Fibroblast of peridontal ligament (primary cell): ENCODE data around the gene CACNB4.
"Not testable (repeated sequence)": the region's sequence is repeated elsewhere in the genome, so short reads cannot be mapped to it uniquely, and the experiment has no call there.

Source experiments
- DNase-seq: peaks from one replicate; pipeline ENCODE4 v3.0.0-alpha.2; 2010; ENCODE audit errors: extremely low read depth

CACNB4 gene

GRCh38 chr2:152098496-152099366 lies at the start of gene CACNB4:
CACNB4 (minus strand) TSS chr2:152099044.
- DNase-seq, result no peak

- DNase-seq, result peak; percentile 27
Measured at GRCh38 chr2:152134488-152135280, 35.8 kb upstream of the CACNB4 start.

GRCh38 chr2:152132306-152132705 lies 33.5 kb upstream of the CACNB4 start:
- peak; percentile 10 for DNase-seq

DNA sequence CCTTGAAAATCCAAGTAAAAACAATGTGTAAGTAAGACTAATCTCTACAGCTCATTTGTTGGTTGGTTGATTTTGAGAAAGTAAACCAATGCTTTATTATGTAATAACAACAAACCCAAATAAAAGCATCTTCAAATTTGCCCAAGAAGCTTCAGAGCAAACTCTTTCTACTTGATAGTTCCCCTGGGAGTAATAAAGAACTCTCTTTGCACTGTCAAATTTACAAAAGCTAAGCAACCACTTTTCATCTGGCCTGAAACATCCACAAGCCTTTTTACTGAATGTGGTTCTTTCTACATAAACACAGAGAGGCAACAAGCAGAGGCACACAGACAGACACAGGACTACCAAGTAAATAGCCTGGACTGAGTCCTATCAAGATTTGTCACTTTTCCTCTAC lies 28.8 kb upstream of the CACNB4 start:
- no peak for DNase-seq

DNA sequence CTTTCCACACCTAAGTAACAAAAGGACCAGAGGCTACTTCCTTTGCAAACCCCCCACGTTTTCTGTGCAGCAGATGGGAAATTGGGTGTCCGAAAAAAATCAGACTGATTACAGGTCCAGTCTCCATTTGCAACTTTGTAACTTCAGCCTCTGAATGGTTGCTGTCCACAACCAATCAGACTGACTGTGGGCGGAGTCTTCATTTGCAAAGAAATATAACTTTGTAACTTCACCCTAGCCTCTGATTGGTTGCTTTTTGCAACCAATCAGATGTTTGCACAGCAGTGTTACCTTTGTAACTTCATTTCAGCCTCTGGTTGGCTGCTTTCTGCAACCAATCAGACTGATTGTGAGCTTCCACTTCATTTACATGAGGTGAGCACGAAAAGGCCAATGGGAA lies 27.8 kb upstream of the CACNB4 start:
- no peak for DNase-seq

DNA sequence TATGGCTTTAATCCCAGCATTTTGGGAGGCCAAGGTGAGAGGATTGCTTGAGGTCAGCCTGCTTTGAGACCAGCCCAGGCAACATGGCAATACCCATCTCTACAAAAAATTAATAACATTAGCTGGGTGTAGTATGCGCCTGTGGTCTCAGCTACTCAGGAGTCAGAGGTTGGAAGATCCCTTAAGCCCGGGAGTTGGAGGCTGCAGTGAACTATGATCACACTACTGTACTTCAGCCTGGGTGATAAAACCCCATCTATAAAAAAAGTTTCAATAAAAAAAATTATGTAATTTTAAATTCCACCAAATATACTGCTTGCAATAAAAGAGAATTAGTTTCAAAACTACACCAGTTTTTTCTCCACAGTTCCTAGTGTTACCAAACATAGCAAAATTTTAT lies 23.3 kb upstream of the CACNB4 start:
- DNase-seq, result no peak

DNA sequence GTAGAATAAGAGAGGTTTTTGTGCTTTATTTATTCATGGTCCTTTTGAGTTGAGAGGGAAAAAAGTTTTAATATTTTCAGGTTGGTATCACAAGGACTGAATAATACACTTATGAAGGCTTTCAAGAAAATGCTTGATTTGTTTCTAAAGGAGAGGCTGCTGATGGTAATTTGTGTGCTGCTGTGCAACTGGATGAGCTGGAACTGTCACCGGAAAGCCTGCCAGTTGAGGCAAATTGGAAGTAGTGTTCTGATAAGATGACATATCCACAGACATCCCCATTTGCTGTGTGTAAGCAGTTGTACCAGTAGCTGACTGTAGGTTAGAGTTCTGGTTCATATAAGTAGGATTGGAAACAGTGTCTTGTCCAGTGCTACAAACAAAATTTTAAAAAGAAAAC lies 21.6 kb upstream of the CACNB4 start:
- DNase-seq, result no peak

- no peak for DNase-seq
Measured at GRCh38 chr2:152115952-152116351, 17.1 kb upstream of the CACNB4 start.

DNA sequence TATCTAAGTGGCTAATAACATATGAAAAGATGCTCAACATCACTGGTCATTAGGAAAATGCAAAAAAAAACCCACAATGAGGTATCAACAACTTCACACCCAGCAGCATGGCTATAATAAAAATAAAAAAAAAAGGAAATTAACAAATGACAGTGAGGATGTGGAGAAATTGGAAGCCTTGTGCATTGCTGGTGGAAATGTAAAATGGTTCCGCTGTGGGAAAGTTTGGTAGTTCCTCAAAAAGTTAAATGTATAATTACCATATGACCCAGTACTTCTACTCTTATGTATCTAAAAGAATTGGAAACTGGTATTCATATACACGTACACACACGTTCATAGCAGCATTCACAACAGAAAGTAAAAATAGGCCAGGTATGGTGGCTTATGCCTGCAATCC lies 15.5 kb upstream of the CACNB4 start:
- DNase-seq, result no peak

GRCh38 chr2:152107140-152107539 lies 8.3 kb upstream of the CACNB4 start:
- DNase-seq, result not testable (repeated sequence)

GRCh38 chr2:152106464-152106863 lies 7.6 kb upstream of the CACNB4 start:
- DNase-seq, result no peak

- no peak for DNase-seq
Measured at GRCh38 chr2:152103271-152103670, 4.4 kb upstream of the CACNB4 start.

DNA sequence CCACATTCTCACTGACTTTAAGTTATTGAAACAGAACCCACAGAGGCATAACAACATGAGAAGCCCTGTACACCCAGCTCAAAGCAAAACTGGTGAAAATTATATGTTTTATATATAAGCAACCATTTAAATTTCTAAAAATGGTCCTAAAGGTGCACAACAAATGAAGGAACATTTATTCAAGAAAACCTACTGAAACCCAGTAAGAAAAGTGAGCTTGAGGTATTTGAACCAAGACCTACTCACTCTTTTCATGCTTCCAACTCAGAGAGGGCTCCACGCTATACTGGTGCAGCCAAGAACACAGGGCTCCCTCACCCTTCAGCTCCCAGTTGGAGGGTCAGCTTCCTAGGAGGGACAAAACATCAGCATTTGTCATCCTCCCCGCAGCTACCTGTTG lies 2.1 kb upstream of the CACNB4 start:
- DNase-seq, result no peak

GRCh38 chr2:152099367-152100050 lies 665 bp upstream of the CACNB4 start:
- DNase-seq, result peak; percentile 18

- DNase-seq, result no peak
Measured at GRCh38 chr2:152097801-152098495, 896 bp downstream of the CACNB4 start.

DNA sequence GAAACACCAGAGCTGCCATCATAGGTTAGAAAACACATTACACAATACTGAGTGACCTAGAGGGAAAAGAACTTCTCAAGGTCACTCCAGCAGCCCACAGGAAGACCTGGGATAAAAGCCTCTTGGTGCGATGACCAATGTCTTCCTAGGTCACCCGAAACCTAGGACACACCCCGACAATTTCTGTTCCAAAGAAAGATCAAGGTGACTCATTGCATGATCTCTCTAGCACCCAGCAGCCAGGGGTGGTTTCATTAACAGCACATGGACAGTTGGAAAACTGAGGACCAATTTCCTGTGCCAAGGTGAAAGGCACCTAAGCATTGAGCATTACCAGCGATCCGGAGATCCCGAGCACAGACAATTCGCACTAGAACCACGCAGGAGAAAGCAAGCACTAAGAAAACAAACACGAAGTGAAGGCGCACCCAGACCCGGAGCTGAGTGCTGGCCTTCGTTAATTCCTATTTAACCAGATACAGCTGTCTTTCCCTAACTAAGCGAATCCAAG lies 1.5 kb downstream of the CACNB4 start:
- peak; percentile 53 for DNase-seq

DNA sequence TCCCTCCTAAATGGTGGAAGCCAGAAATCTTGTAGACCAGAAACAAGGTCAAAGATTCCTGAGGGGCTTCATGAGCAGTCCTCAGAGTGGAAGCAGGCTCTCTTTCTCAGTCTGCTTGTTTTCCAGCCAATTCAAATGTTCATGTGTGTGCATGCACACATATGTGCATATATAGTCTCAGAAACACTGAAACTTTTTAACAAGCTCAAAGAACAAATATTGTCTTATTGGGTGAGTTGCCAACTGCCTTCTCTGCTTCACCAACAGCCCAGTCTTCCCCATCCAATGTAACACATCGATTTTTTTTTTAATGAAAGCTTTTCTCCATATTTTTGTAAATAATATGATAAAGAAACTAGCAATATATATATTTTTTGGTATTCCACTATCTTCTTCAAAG lies 3.7 kb downstream of the CACNB4 start:
- DNase-seq, result no peak

- DNase-seq, result no peak
Measured at GRCh38 chr2:152094014-152094413, 4.8 kb downstream of the CACNB4 start.

GRCh38 chr2:152093464-152093863 lies 5.4 kb downstream of the CACNB4 start:
- no peak for DNase-seq

DNA sequence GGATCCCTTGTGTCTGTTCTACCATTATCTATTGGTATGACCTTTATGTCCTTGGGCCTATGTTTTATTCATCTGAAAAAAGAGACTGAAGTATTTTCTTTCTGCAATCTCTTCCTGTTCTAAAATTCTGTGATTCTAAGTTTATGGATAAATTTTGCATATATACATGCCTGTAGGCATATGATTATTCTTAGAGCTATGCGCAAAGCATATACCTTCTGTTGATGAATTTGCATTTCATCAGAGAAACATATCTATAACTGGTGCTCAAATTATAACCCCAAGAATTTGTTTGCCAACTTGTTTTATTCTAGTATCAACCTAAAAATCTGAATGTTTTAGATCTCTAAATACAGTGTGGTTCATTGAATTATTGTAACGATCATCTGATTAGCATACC lies 6.7 kb downstream of the CACNB4 start:
- no peak for DNase-seq

DNA sequence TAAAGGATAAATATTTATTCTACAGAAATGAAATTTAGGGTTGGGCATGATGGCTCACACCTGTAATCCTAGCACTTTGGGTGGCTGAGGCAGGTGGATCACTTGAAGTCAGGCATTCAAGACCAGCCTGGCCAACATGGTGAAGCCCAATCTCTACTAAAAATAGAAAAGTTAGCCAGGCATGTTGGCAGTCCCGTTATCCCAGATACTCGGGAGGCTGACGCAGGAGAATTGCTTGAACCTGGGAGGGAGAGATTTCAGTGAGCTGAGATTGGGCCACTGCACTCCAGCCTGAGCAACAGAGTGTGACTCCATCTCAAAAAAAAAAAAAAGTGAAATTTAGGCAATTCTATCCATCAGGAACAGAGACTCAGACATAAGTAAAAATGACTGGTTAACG lies 8.1 kb downstream of the CACNB4 start:
- not testable (repeated sequence) for DNase-seq

DNA sequence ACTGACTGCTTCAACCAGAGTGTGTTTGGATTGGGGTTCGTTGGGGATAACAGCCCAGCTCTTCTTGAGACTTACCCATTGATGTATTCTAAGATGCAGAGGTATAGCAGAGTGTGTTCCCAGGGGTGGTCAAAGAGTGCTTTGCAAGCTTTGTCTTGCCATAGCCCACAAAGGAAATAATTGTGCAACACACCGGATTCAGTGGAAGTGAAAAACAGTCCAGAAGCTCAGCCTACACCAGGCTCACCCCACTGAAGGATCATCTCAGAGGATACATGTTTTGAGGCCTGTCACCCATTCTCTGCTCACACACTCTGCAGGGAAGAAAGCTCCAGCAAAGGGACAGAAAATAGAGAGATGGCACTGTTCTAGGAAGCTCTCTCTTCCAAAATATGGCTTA lies 9.6 kb downstream of the CACNB4 start:
- DNase-seq, result no peak
